Mesothelial cell of epicardium (in vitro differentiated cells): ENCODE results near the gene MGAM2. TPM values are rescaled to one million over a fixed set of nuclear protein-coding genes. Genes with fewer than 3 reads are reported as not detected.

ENCODE experiments used
- DNase-seq, 2 experiments: peaks; one replicate each; pipeline ENCODE4 v3.0.0; 2021; ENCODE audit warnings: low spot score in 2 of 2; ENCODE audit not compliant: unreplicated experiment in 2 of 2
- H3K27ac Mint-ChIP-seq: 2 replicates; pipeline ENCODE4 v1.8.0; 2021; ENCODE audit warnings: mixed read lengths
- H3K27me3 Mint-ChIP-seq: 2 replicates; pipeline ENCODE4 v1.8.0; 2021; ENCODE audit warnings: low read depth, mixed read lengths
- H3K36me3 Mint-ChIP-seq: 2 replicates; pipeline ENCODE4 v1.8.0; 2021; ENCODE audit warnings: mixed read lengths
- H3K4me1 Mint-ChIP-seq: 2 replicates; pipeline ENCODE4 v1.8.0; 2021; ENCODE audit warnings: mixed read lengths
- H3K4me3 Mint-ChIP-seq: 2 replicates; pipeline ENCODE4 v1.8.0; 2021; ENCODE audit warnings: mild to moderate bottlenecking, moderate library complexity, mixed read lengths
- H3K9me3 Mint-ChIP-seq: 2 replicates; pipeline ENCODE4 v1.8.0; 2021; ENCODE audit warnings: mixed read lengths
- CTCF ChIP-seq: fragments of 200-600 bp; sonication (generic); IDR thresholded peaks from one replicate; pipeline ENCODE4 v1.5.0; 2021; ENCODE audit warnings: antibody characterized with exemption; ENCODE audit not compliant: unreplicated experiment
- total RNA-seq: library from RNA; stranded (reverse); gene quantifications from 3 replicates; pipeline ENCODE4 v1.2.1, GENCODE V29; 2021

Gene MGAM2
- total RNA-seq, 1 donor from 2014 or later: 0.13 TPM

GRCh38 chr7:142125256-142125955, 13.9 kb downstream of the MGAM2 start:
- no peak overlapping the region for H3K4me3 Mint-ChIP-seq
- H3K27ac Mint-ChIP-seq: no peak overlapping the region
- no peak for TF ChIP-seq CTCF
- H3K4me1 Mint-ChIP-seq: no peaks in the 10 kb centered on the region
- H3K9me3 Mint-ChIP-seq: no peaks in the 10 kb centered on the region
- DNase-seq: no peak
- no peaks in the 10 kb centered on the region for H3K27me3 Mint-ChIP-seq
- no peaks in the 10 kb centered on the region for H3K36me3 Mint-ChIP-seq

GRCh38 chr7:142130267-142130666, 18.7 kb downstream of the MGAM2 start:
- Mint-ChIP-seq H3K27ac (no peak overlapping the region), H3K36me3 (no peaks in the 10 kb centered on the region), H3K27me3 (peaks cover 4% of the 10 kb centered on the region), H3K4me3 (no peak overlapping the region), H3K4me1 (no peaks in the 10 kb centered on the region), H3K9me3 (no peaks in the 10 kb centered on the region)
- no peak for TF ChIP-seq CTCF
- DNase-seq: no peak

- no peaks in the 10 kb centered on the region for H3K9me3 Mint-ChIP-seq
- TF ChIP-seq CTCF: no peak
- no peak overlapping the region for H3K27ac Mint-ChIP-seq
- no peak overlapping the region for H3K4me3 Mint-ChIP-seq
- H3K36me3 Mint-ChIP-seq: no peaks in the 10 kb centered on the region
- peaks cover 4% of the 10 kb centered on the region for H3K27me3 Mint-ChIP-seq
- no peaks in the 10 kb centered on the region for H3K4me1 Mint-ChIP-seq
- no peak for DNase-seq
Observed at GRCh38 chr7:142131439-142132185, 20.1 kb downstream of the MGAM2 start.

DNA sequence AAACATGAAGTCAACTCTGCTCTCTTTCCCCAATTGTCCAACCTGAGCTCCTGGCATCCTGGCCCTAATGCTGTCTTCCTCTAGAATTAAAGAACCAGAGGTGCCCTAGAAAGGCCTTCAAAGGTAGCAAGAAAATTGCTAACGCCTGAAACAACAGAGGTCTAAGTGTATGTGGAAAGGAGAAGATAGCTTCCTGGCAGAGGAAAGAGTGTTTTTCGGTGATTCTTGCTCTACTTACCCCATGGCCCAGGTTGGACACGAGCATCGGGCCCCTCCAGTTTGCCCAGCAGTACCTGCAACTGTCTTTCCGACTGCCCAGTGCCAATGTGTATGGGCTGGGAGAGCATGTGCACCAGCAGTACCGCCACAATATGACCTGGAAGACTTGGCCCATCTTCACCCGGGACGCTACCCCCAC, 22.2 kb downstream of the MGAM2 start:
- Mint-ChIP-seq H3K4me3 (no peak overlapping the region), H3K36me3 (no peaks in the 10 kb centered on the region), H3K4me1 (no peaks in the 10 kb centered on the region), H3K9me3 (no peaks in the 10 kb centered on the region), H3K27me3 (peaks cover 4% of the 10 kb centered on the region), H3K27ac (no peak overlapping the region)
- TF ChIP-seq CTCF: no peak
- no peak for DNase-seq

DNA sequence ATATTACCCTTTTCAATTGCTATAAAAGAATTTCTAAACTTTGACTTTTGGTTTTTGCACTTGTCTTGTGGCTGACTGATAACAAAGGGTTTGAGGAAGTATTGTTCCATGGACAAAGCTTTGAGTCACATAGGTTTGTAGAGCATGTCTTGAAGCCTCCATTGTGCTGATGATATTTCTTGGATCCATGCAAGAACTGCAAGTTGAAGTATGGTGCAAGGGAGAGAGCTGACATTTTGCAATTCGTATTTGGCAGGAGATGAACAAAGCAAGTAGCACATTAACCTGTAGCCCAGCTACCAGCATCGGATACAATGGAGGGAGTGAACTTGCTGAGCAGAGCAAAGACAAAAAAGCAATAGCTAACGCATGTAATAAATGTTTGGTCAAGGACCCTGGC, 23.4 kb downstream of the MGAM2 start:
- no peak for TF ChIP-seq CTCF
- no peak overlapping the region for H3K4me3 Mint-ChIP-seq
- peaks cover 4% of the 10 kb centered on the region for H3K27me3 Mint-ChIP-seq
- no peak for DNase-seq
- no peaks in the 10 kb centered on the region for H3K4me1 Mint-ChIP-seq
- H3K27ac Mint-ChIP-seq: no peak overlapping the region
- H3K36me3 Mint-ChIP-seq: no peaks in the 10 kb centered on the region
- no peaks in the 10 kb centered on the region for H3K9me3 Mint-ChIP-seq
